Measurements from ENCODE around the gene EFNA2.

- TF ChIP-seq SIN3A (conservative IDR thresholded peaks at IDR 0.05 in 1 of 2, IDR thresholded peaks at IDR 0.05 in 1 of 2; ENCODE audit: low read depth in 1 of 2, low read length in 2 of 2), result no peak
- no peak for TF ChIP-seq POLR2A (IDR thresholded peaks at IDR 0.05; ENCODE audit: control extremely low read depth in 1 of 2, low read depth in 2 of 2, low read length in 2 of 2)
- no peak for TF ChIP-seq CTCF (IDR thresholded peaks at IDR 0.05; ENCODE audit: control extremely low read depth in 1 of 3, insufficient read depth in 1 of 3, low read depth in 1 of 3, low read length in 3 of 3)
- TF ChIP-seq ZNF274 (IDR thresholded peaks at IDR 0.05; ENCODE audit: borderline replicate concordance, extremely low read depth, low read length), result no peak
- TF ChIP-seq EP300 (IDR thresholded peaks at IDR 0.05; ENCODE audit: borderline replicate concordance in 1 of 2, low read depth in 2 of 2, low read length in 2 of 2), result no peak
- no peak for TF ChIP-seq CREB1 (IDR thresholded peaks at IDR 0.05)
- TF ChIP-seq EZH2 (IDR thresholded peaks at IDR 0.05; ENCODE audit: low read depth, low read length, severe bottlenecking), result no peak
- no peak for TF ChIP-seq BRCA1 (IDR thresholded peaks at IDR 0.05; ENCODE audit: low read depth, low read length)
Measured at GRCh38 chr19:1249990-1250436, 35.7 kb upstream of the EFNA2 start.
